GM19238 (cell line): Measurements from ENCODE around the gene RBBP7.

Experiments used
- DNase-seq: peaks from one replicate; pipeline ENCODE4 v3.0.0; 2011; ENCODE audit warnings: low spot score; ENCODE audit not compliant: insufficient read length

RBBP7 gene

DNA sequence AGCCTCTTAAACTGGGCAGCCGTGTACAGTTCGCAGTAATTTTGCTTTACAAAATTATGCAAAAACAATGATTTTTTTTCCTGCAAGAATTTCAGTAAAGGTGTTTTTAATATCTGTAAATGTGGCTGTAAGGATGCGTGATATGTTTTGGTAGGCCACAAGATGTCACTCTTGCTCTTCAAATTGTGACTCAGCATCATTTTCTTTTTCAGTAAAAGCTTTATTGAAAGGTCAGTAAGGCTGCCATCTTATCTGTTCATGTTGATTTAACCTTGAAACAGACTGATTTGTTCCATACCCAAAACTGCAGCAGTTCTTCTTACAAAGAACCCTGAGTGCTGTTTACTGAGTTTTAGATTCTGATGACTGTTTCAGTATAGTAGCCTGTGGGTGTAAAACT, 44.0 kb downstream of the RBBP7 start:
- DNase-seq: no peak

DNA sequence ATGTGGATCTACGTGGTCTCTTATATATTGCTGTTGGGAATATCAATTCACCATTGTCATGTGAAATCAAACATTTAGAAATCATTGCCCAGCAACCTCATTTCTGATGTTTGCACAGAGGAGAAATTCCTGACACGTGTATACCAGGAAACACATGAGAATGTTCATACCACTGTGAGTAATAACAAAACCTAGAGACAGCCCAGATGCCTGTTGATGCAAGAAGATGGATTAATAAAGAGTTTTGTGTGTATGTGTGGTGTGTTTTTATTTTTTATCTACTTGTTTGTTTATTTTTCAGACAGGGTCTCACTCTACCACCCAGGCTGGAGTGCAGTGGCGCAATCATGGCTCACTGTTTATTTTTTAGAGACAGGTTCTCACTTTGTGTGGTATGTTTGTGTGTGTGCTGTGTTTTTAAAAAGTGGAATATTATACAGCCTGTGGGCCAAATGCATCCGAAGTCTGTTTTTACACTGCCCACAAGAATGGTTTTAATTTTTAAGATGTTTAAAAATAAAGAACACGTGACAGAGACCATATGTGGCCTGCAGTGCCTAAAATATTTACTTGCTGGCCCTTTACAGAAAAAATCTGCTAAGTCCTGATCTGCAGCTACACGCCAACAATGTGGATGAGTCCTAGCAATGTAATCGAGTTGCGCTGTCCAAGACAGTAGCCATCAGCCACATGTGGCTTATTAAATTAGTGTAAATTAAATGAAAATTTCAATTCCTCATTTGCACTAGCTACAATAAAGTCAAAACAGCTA, 44.7 kb downstream of the RBBP7 start:
- DNase-seq: no peak

DNA sequence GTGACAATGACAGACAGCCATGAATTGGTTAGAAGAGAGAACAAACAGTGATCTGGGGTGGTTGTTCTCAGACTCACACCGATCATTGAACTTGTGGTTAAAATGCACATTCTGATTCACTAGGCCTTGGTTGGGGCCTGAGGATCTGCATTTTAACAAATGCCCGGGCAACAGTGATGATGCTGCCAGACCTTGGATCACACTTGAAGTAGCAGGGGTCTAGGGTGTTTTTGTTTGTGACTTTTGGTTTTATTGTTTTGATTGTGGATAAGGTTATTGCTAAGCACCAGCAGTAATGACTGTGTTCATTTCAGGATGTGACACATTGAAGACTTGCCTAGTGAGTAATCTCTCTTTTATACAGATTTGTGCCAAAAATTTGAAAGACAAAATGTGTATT, 47.4 kb downstream of the RBBP7 start:
- DNase-seq: no peak

DNA sequence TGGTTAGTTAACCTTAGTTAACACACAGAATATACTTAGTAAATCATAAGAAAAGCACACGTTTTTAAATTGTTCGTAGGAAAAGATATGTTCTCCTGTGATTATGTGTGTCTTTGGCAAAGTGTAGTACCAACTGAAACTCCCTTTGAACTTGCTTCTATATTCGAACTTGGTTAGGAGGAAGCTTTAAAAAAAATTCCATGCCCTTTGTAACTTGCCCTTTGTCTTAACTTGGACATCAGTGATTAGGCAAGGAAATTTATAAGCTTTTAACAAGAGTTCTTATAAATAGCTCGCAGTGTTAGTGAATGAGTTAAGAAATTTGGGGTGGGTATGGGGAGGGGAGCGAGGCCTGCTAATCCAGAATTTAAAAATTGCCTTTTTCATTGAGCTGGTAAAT, 50.5 kb downstream of the RBBP7 start:
- no peak for DNase-seq

DNA sequence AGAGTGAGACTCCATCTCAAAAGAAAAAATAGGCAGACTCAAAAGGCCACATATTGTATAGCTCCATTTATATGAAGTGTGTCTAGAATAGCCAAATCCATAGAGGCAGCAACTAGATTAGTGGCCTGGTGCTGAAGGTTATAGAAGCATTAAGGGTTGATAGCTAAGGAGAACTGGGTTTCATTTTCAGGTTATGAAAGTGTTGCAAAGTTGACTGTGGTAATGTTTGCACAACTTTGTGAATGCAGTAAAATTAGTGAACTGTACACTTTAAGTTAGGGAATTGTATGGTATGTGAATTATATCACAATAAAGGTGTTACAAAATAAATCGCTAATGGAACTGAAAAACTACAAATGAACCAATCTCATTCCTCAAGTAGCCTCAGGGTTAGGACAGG, 55.6 kb downstream of the RBBP7 start:
- DNase-seq: no peak

DNA sequence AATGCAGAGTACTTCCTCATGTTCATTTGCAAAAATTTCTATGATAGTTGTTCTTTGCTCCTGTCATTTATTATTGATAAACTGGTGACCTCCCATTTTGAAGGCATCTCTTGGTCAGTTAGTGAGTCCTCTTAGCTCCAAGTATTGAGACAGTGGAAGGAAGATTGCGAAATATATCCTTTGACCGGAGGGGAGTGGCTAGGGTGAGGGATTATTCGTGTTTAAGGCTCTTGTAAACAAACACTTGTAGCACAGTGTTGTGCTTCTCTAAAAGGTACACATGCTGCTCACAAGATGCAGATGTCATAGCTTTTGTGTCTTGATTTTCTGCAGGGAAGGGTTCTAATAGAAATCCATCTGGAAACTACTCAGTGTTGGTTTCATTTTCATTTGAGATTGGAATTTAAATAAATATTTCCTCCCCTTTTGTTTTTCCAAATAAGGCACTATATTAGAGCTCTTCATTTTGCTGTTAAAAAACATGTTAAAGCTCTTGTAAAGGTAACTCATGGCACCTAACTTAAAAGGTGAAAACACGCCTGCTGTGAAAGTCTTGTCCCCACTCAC, 62.1 kb downstream of the RBBP7 start:
- DNase-seq: no peak

DNA sequence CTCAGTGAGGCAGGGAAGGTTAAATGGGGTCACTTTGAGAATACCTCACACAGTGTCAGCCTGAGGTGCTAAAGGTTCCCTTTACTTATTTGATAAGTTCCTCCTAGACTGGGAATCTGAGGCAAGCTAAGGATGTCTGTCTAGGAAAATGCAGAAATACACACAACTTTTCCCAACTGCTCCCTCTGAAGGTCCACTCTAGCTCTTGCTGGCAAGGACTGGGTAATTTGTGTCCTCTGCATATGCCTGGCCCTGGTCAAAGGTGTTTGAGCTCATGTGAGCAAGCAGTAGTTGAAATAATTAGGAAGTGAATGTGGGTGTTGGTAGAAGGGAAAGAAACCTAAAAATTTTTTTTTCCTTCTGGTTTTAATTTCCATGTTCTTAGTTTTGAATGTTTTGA, 62.6 kb downstream of the RBBP7 start:
- no peak for DNase-seq

DNA sequence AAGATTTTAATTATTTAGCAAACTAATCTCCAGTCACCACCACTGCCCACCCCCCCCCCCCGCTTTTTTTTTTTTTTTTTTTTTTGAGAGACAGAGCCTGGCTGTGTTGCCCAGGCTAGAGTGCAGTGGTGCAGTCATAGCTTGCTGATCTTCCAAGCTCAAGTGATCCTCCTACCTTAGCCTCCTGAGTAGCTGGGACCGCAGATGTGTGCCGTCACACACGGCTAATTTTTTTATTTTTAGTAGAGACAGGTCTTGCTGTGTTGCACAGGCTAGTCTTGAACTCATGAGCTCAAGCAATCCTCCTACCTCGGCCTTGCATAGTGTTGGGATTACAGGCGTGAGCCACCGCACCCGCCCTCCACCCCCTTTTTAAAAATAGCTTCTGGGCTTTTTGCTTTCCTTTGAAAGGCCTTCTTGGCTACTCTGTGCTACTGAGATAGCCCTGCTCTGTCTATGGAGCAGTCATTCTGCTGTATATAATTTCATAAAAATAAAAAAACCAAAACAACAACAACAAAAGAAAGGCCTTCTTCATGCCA, 65.2 kb downstream of the RBBP7 start:
- no peak for DNase-seq

DNA sequence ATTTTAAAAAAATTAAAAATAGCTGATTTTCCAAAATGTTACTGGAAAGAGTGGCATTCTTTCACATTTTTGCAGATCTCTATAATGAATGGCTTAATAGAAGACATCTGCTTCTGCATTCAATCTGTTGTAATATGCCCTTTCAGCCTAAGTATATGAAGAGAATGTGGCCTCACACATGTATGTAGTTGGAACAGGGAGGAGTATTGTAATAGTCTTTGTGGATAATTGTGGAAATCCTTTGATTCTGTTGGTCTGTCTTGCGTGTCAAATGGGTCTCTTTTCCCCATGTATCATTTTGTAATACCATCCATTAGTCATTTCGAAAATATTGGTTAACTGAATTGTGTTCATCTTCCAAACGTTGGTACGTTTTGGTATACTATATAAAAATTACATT, 72.3 kb downstream of the RBBP7 start:
- no peak for DNase-seq

DNA sequence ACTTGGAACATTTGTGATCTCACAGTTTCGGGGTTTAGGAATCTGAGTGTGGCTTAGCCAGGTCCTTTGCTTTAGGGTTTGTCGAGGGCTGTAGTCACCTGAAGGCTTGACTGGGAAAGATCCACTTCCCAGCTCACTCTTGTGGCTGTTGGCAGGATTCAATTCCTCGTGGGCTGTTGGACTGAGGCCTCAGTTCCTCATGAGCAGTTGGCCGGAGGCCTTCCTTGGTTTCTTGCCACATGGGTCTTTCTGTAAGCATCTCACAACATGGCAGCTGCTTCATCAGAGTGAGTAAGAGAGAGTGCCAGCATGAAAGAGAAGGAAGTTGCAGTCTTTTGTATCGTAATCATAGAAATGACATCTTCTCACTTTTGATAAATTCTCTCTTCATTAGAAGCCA, 72.8 kb downstream of the RBBP7 start:
- DNase-seq: no peak

DNA sequence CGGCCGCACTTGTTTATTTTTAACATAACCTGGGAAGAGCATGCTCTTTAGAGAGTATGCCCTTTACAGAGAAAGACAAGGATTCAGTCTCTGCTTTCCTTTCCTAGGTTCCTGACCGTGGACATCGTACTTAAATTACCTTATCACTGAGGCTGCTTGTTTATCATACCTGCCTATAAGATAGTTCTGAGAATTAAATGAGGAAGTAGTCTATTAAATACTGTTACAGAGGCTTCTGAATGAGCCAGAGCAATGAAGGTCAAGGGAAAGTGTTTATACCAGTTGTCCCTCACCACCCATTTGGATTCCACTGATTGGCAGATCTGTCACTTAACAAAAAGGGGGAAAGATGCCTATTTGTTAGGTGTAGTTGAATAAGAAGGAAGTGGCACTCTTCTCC, 73.9 kb downstream of the RBBP7 start:
- DNase-seq: no peak
